ENCODE measurements around the gene TAOK3.
A peak's percentile ranks its signal among the peaks of the same experiment; 100 is the strongest.
"Not testable (repeated sequence)": the region's sequence is repeated elsewhere in the genome, so short reads cannot be mapped to it uniquely, and the experiment has no call there.

TAOK3 gene

DNA sequence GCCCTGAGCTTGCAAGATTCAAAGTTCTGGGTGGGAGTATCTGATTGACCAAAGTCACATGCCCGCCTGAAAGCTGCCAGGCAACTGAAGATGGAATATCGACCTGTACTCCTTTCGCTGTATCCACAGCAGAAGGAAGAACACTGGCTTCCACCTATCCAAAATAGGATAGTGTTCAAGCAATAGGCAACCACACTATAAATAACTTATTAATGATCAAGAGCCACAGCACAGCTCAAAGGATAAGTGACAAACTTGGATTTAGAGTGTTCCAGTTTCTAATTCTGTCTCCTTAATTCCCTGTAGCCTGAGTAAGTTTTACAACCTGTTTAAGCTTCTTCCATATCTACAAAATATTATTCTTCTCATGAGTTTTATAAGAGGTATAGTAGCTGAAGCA is 89.9 kb downstream of the TAOK3 start:
- peaks cover 11 to 31% (median 21%) of the 10 kb centered on the region in 4 experiments for H3K36me3 ChIP-seq (ENCODE audit: control insufficient read depth in 4 of 4, insufficient read depth in 4 of 4, low read length in 3 of 4)
- no peak for DNase-seq
- WGBS (ENCODE audit: insufficient coverage) = no CpG with 5 or more reads among the region's 3 CpGs
- H3K4me3 ChIP-seq (ENCODE audit: control insufficient read depth in 1 of 7, extremely low read depth in 1 of 7, insufficient read depth in 4 of 7, low read depth in 2 of 7, low read length in 6 of 7) = no peak overlapping the region
- no peak overlapping the region for H3K27ac ChIP-seq (ENCODE audit: insufficient read depth in 1 of 2, low read depth in 1 of 2, low read length in 2 of 2, poor library complexity in 1 of 2, severe bottlenecking in 2 of 2)
- POLR2A ChIA-PET = interaction anchor here (0.8 kb wide), 1 partner anchor 8 kb away, joined by 3 read pairs; no protein-coding TSS in a partner anchor
- CTCF ChIA-PET = interaction anchor here (1.0 to 1.5 kb wide), 4 partner anchors 10 to 96 kb away, joined by 3 to 7 read pairs (median 4); partner anchors contain the start of gene SUDS3
- no peaks in the 10 kb centered on the region for H3K9me3 ChIP-seq (ENCODE audit: control extremely low read depth in 1 of 5, control insufficient read depth in 4 of 5, insufficient read depth in 2 of 5, low read depth in 1 of 5, low read length in 4 of 5)
- H3K27me3 ChIP-seq (replicated peaks in 2 of 5; ENCODE audit: control insufficient read depth in 4 of 5, insufficient read depth in 5 of 5, low read length in 4 of 5) = no peaks in the 10 kb centered on the region
- no peaks in the 10 kb centered on the region for H3K4me1 ChIP-seq (ENCODE audit: control extremely low read depth in 1 of 4, control insufficient read depth in 4 of 4, insufficient read depth in 4 of 4, low read length in 3 of 4)

DNA sequence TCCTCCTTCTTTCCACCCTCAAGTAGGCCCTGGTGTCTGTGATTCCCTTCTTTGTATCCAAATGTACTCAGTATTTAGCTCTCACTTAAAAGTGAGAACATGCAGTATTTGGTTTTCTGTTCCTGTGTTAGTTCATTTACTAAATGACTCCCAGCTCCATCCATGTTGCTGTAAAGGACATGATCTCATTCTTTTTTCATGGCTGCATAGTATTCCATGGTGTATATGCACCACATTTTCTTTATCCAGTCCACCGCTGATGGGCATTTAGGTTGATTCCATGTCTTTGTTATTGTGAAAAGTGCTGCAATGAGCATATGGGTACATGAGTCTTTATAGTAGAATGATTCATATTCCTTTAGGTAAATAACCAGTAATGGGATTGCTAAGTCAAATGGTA is 94.4 kb downstream of the TAOK3 start:
- Histone ChIP-seq H3K36me3 (ENCODE audit: control insufficient read depth in 4 of 4, insufficient read depth in 4 of 4, low read length in 3 of 4) (peaks cover 4 to 21% (median 16%) of the 10 kb centered on the region in 4 experiments), H3K4me1 (ENCODE audit: control extremely low read depth in 1 of 4, control insufficient read depth in 4 of 4, insufficient read depth in 4 of 4, low read length in 3 of 4) (peaks cover 4 to 13% (median 5%) of the 10 kb centered on the region in 4 experiments)
- H3K27me3 ChIP-seq (replicated peaks in 2 of 5; ENCODE audit: control insufficient read depth in 4 of 5, insufficient read depth in 5 of 5, low read length in 4 of 5); CTCF ChIA-PET; H3K27ac ChIP-seq (ENCODE audit: insufficient read depth in 1 of 2, low read depth in 1 of 2, low read length in 2 of 2, poor library complexity in 1 of 2, severe bottlenecking in 2 of 2); POLR2A ChIA-PET; DNase-seq; H3K4me3 ChIP-seq (ENCODE audit: control insufficient read depth in 1 of 7, extremely low read depth in 1 of 7, insufficient read depth in 4 of 7, low read depth in 2 of 7, low read length in 6 of 7); H3K9me3 ChIP-seq (ENCODE audit: control extremely low read depth in 1 of 5, control insufficient read depth in 4 of 5, insufficient read depth in 2 of 5, low read depth in 1 of 5, low read length in 4 of 5): not testable (repeated sequence)
- no CpG with 5 or more reads among the region's 1 CpG for WGBS (ENCODE audit: insufficient coverage)

DNA sequence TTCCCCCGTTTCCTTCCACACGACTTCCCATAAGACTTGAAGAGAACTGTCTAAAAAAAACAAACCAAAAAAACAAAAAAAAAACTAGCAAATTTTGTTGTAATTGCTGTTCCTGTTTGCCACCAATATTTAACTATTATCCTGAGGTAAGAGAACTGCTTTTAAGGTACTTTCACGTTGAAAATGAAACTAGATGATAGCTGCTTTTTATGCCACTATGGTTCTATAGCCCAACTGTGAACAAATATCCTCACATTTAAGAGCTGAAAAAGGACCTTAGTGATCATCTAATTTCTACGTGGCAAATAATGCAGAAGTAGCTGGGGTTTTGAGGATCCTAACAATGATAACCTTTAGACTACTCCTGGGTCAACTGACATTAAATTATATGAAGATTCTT is 98.6 kb downstream of the TAOK3 start:
- Histone ChIP-seq H3K4me1 (ENCODE audit: control extremely low read depth in 1 of 4, control insufficient read depth in 4 of 4, insufficient read depth in 4 of 4, low read length in 3 of 4) (peaks cover 4 to 13% (median 5%) of the 10 kb centered on the region in 4 experiments), H3K4me3 (ENCODE audit: control insufficient read depth in 1 of 7, extremely low read depth in 1 of 7, insufficient read depth in 4 of 7, low read depth in 2 of 7, low read length in 6 of 7) (peak overlapping the region in 3 of 7 experiments; percentile 13 to 57 (median 51)), H3K36me3 (ENCODE audit: control insufficient read depth in 4 of 4, insufficient read depth in 4 of 4, low read length in 3 of 4) (peaks cover 0 to 2% (median 2%) of the 10 kb centered on the region in 4 experiments), H3K27ac (ENCODE audit: insufficient read depth in 1 of 2, low read depth in 1 of 2, low read length in 2 of 2, poor library complexity in 1 of 2, severe bottlenecking in 2 of 2) (peak overlapping the region in 1 of 2 experiments; percentile 63), H3K27me3 (replicated peaks in 2 of 5; ENCODE audit: control insufficient read depth in 4 of 5, insufficient read depth in 5 of 5, low read length in 4 of 5) (no peaks in the 10 kb centered on the region), H3K9me3 (ENCODE audit: control extremely low read depth in 1 of 5, control insufficient read depth in 4 of 5, insufficient read depth in 2 of 5, low read depth in 1 of 5, low read length in 4 of 5) (no peaks in the 10 kb centered on the region)
- ChIA-PET POLR2A (interaction anchor here (0.7 to 0.8 kb wide), 4 partner anchors 9 to 180 kb away, joined by 3 to 6 read pairs (median 4); no protein-coding TSS in a partner anchor), CTCF (interaction anchor here (1.1 to 2.2 kb wide), 4 partner anchors 10 to 102 kb away, joined by 5 to 10 read pairs (median 6); partner anchors contain the start of gene SUDS3)
- DNase-seq = peak; percentile 14 to 55 (median 49)
- WGBS (ENCODE audit: insufficient coverage) = no CpG with 5 or more reads among the region's 4 CpGs

DNA sequence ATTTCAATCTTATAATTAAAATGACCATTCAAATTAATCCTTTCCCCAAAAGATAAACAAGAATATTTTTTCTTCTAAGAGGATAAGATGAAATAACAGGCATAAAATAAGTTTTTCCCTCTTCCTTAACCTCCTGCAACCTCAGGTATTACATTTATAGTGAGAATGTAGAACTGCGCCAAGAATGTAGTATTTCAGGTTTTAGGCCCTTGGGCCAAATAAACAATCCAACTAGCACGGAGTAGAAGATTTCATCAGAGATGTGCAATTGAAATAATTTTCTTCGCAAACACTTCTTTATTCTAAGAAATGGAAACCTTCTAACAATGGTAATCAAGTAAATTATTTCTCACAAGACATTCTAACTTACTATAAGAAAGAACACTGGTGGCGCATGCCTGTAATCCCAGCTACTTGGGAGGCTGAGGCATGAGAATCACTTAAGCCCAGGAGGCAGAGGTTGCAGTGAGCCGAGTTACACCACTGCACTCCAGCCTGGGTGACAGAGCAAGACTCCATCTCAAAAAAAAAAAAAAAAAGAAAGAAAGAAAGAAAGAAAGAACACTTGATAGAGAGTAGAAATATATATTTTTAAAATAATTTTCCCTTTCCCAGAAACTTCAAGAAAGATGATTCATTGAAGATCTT is 100.8 kb downstream of the TAOK3 start:
- ChIA-PET CTCF (no interaction called here), POLR2A (no interaction called here)
- no peaks in the 10 kb centered on the region for H3K27me3 ChIP-seq (replicated peaks in 2 of 5; ENCODE audit: control insufficient read depth in 4 of 5, insufficient read depth in 5 of 5, low read length in 4 of 5)
- no peaks in the 10 kb centered on the region for H3K9me3 ChIP-seq (ENCODE audit: control extremely low read depth in 1 of 5, control insufficient read depth in 4 of 5, insufficient read depth in 2 of 5, low read depth in 1 of 5, low read length in 4 of 5)
- DNase-seq = no peak
- H3K4me3 ChIP-seq (ENCODE audit: control insufficient read depth in 1 of 7, extremely low read depth in 1 of 7, insufficient read depth in 4 of 7, low read depth in 2 of 7, low read length in 6 of 7) = no peak overlapping the region
- no CpG with 5 or more reads among the region's 5 CpGs for WGBS (ENCODE audit: insufficient coverage)
- peaks cover 4 to 13% (median 5%) of the 10 kb centered on the region in 4 experiments for H3K4me1 ChIP-seq (ENCODE audit: control extremely low read depth in 1 of 4, control insufficient read depth in 4 of 4, insufficient read depth in 4 of 4, low read length in 3 of 4)
- H3K36me3 ChIP-seq (ENCODE audit: control insufficient read depth in 4 of 4, insufficient read depth in 4 of 4, low read length in 3 of 4) = peaks cover 0 to 3% (median 1%) of the 10 kb centered on the region in 4 experiments
- no peak overlapping the region for H3K27ac ChIP-seq (ENCODE audit: insufficient read depth in 1 of 2, low read depth in 1 of 2, low read length in 2 of 2, poor library complexity in 1 of 2, severe bottlenecking in 2 of 2)

DNA sequence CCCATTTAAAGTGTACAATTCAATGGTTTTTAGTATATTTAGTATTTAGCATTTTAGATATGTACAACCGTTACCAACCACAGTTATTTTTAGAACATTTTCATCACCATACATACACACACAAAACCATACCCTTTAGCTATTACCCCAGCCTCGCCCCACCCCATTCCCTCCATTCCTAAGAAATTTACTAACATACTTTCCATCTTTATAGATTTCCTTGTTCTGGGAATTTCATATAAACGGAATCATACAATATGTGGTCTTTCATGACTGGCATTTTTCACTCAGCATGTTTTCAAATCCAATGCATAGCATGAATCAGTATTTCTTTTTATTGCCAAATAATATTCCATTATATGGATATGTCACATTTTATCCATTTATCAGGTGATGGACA is 101.5 kb downstream of the TAOK3 start:
- DNase-seq = no peak
- H3K9me3 ChIP-seq (ENCODE audit: control extremely low read depth in 1 of 5, control insufficient read depth in 4 of 5, insufficient read depth in 2 of 5, low read depth in 1 of 5, low read length in 4 of 5) = no peaks in the 10 kb centered on the region
- WGBS (ENCODE audit: insufficient coverage) = 100% methylated on average over 1 of the region's 3 CpGs
- H3K4me3 ChIP-seq (ENCODE audit: control insufficient read depth in 1 of 7, extremely low read depth in 1 of 7, insufficient read depth in 4 of 7, low read depth in 2 of 7, low read length in 6 of 7) = no peak overlapping the region
- H3K27me3 ChIP-seq (replicated peaks in 2 of 5; ENCODE audit: control insufficient read depth in 4 of 5, insufficient read depth in 5 of 5, low read length in 4 of 5) = no peaks in the 10 kb centered on the region
- H3K36me3 ChIP-seq (ENCODE audit: control insufficient read depth in 4 of 4, insufficient read depth in 4 of 4, low read length in 3 of 4) = peaks cover 0 to 6% (median 2%) of the 10 kb centered on the region in 4 experiments
- POLR2A ChIA-PET = no interaction called here
- peaks cover 4 to 13% (median 5%) of the 10 kb centered on the region in 4 experiments for H3K4me1 ChIP-seq (ENCODE audit: control extremely low read depth in 1 of 4, control insufficient read depth in 4 of 4, insufficient read depth in 4 of 4, low read length in 3 of 4)
- CTCF ChIA-PET = interaction anchor here (1.2 kb wide), 1 partner anchor 22 kb away, joined by 3 read pairs; no protein-coding TSS in a partner anchor
- no peak overlapping the region for H3K27ac ChIP-seq (ENCODE audit: insufficient read depth in 1 of 2, low read depth in 1 of 2, low read length in 2 of 2, poor library complexity in 1 of 2, severe bottlenecking in 2 of 2)

DNA sequence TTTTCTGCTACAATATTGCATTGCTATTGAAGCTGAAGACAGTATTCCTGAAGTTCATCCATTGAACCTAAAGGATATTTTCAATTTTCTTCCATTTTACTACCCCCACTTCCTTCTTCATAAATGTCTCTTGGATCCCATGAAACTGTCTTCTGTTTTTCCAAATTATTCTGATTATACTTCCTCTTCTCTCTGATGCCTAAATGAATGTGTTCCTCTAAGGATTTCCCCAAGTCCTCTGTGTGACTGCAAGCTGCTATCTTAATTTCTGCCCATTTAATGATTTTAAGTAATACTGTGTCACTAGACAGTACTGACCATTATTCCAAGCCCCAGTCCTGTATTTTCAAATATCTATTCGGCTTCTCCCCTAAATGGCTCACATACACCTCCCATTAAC is 102.9 kb downstream of the TAOK3 start:
- POLR2A ChIA-PET = no interaction called here
- H3K4me1 ChIP-seq (ENCODE audit: control extremely low read depth in 1 of 4, control insufficient read depth in 4 of 4, insufficient read depth in 4 of 4, low read length in 3 of 4) = peaks cover 4 to 11% (median 5%) of the 10 kb centered on the region in 4 experiments
- peaks cover 0 to 15% (median 7%) of the 10 kb centered on the region in 4 experiments for H3K36me3 ChIP-seq (ENCODE audit: control insufficient read depth in 4 of 4, insufficient read depth in 4 of 4, low read length in 3 of 4)
- 95% methylated on average over 1 of the region's 1 CpG for WGBS (ENCODE audit: insufficient coverage)
- no peaks in the 10 kb centered on the region for H3K9me3 ChIP-seq (ENCODE audit: control extremely low read depth in 1 of 5, control insufficient read depth in 4 of 5, insufficient read depth in 2 of 5, low read depth in 1 of 5, low read length in 4 of 5)
- no peak overlapping the region for H3K27ac ChIP-seq (ENCODE audit: insufficient read depth in 1 of 2, low read depth in 1 of 2, low read length in 2 of 2, poor library complexity in 1 of 2, severe bottlenecking in 2 of 2)
- H3K27me3 ChIP-seq (replicated peaks in 2 of 5; ENCODE audit: control insufficient read depth in 4 of 5, insufficient read depth in 5 of 5, low read length in 4 of 5) = no peaks in the 10 kb centered on the region
- no peak for DNase-seq
- no peak overlapping the region for H3K4me3 ChIP-seq (ENCODE audit: control insufficient read depth in 1 of 7, extremely low read depth in 1 of 7, insufficient read depth in 4 of 7, low read depth in 2 of 7, low read length in 6 of 7)
- CTCF ChIA-PET = interaction anchor here (0.5 to 1.2 kb wide), 4 partner anchors 8 to 28 kb away, joined by 3 to 5 read pairs (median 3); no protein-coding TSS in a partner anchor

DNA sequence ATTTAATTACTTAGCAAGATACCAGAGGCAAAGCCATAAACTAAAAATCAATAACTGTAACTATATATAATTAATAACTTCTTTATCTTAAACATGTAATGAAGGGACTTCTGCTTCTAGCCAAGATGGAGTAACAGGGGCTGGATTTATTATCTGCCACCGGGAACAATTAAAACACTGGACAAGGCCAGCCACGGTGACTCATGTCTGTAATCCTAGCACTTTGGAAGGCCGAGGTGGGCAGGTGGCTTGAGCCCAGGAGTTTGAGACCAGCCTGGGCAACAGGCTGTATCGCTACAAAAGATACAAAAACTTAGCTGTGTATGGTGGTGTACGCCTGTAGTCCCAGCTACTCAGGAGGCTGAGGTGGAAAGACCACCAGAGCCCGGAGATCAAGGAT is 113.6 kb downstream of the TAOK3 start:
- no peak overlapping the region for H3K27ac ChIP-seq (ENCODE audit: insufficient read depth in 1 of 2, low read depth in 1 of 2, low read length in 2 of 2, poor library complexity in 1 of 2, severe bottlenecking in 2 of 2)
- WGBS (ENCODE audit: insufficient coverage) = 96% methylated on average over 5 of the region's 6 CpGs
- ChIA-PET POLR2A (no interaction called here), CTCF (interaction anchor here (0.6 kb wide), 1 partner anchor 18 kb away, joined by 3 read pairs; no protein-coding TSS in a partner anchor)
- H3K9me3 ChIP-seq (ENCODE audit: control extremely low read depth in 1 of 5, control insufficient read depth in 4 of 5, insufficient read depth in 2 of 5, low read depth in 1 of 5, low read length in 4 of 5) = peaks cover 0 to 5% (median 0%) of the 10 kb centered on the region in 5 experiments
- H3K4me3 ChIP-seq (ENCODE audit: control insufficient read depth in 1 of 7, extremely low read depth in 1 of 7, insufficient read depth in 4 of 7, low read depth in 2 of 7, low read length in 6 of 7) = no peak overlapping the region
- H3K27me3 ChIP-seq (replicated peaks in 2 of 5; ENCODE audit: control insufficient read depth in 4 of 5, insufficient read depth in 5 of 5, low read length in 4 of 5) = no peaks in the 10 kb centered on the region
- no peak for DNase-seq
- H3K4me1 ChIP-seq (ENCODE audit: control extremely low read depth in 1 of 4, control insufficient read depth in 4 of 4, insufficient read depth in 4 of 4, low read length in 3 of 4) = no peaks in the 10 kb centered on the region
- H3K36me3 ChIP-seq (ENCODE audit: control insufficient read depth in 4 of 4, insufficient read depth in 4 of 4, low read length in 3 of 4) = peaks cover 14 to 52% (median 34%) of the 10 kb centered on the region in 4 experiments

Measured in common myeloid progenitor, CD34-positive (primary cell).